ENCODE measurements around the gene SEL1L3.

- no peak for TF ChIP-seq POLR2A (IDR thresholded peaks at IDR 0.05; ENCODE audit: low read length)
- TF ChIP-seq GATA1 (IDR thresholded peaks at IDR 0.05; ENCODE audit: low read depth, low read length), result no peak
Measured at GRCh38 chr4:25879587-25879986, 16.8 kb upstream of the SEL1L3 start.
